GM10266 (cell line): ENCODE measurements around the gene CORO2B.

ENCODE experiments used
- DNase-seq: peaks from one replicate; pipeline ENCODE4 v3.0.0; 2012; ENCODE audit errors: extremely low spot score
- CTCF ChIP-seq: IDR thresholded peaks from 2 replicates; pipeline ENCODE4 v1.5.1; 2012; ENCODE audit warnings: mild to moderate bottlenecking, low read depth; ENCODE audit not compliant: control insufficient read depth, insufficient read depth; ENCODE audit errors: missing control alignments

CORO2B gene

GRCh38 chr15:68541743-68542142 is 37.0 kb upstream of the CORO2B start:
- TF ChIP-seq CTCF: no peak
- DNase-seq: no peak

GRCh38 chr15:68542348-68542747 is 36.4 kb upstream of the CORO2B start:
- DNase-seq: no peak
- TF ChIP-seq CTCF: no peak

GRCh38 chr15:68542771-68543164 is 36.0 kb upstream of the CORO2B start:
- DNase-seq: no peak
- no peak for TF ChIP-seq CTCF

GRCh38 chr15:68543165-68544008 is 35.4 kb upstream of the CORO2B start:
- no peak for TF ChIP-seq CTCF
- DNase-seq: no peak

GRCh38 chr15:68546318-68546717 is 32.5 kb upstream of the CORO2B start:
- DNase-seq: no peak
- no peak for TF ChIP-seq CTCF

- DNase-seq: no peak
- no peak for TF ChIP-seq CTCF
Observed at GRCh38 chr15:68548364-68548763, 30.4 kb upstream of the CORO2B start.

GRCh38 chr15:68550004-68550403 is 28.8 kb upstream of the CORO2B start:
- no peak for TF ChIP-seq CTCF
- no peak for DNase-seq
